NCI-H2196 (cell line): ENCODE data around the gene SERPINB11.
"Not testable (repeated sequence)": the region's sequence is repeated elsewhere in the genome, so short reads cannot be mapped to it uniquely, and the experiment has no call there.

Experiments
- DNase-seq: peaks from one replicate; lab custom pipeline; 2025; ENCODE audit not compliant: unreplicated experiment; lab: John Stamatoyannopoulos, UW

The SERPINB11 gene

DNA sequence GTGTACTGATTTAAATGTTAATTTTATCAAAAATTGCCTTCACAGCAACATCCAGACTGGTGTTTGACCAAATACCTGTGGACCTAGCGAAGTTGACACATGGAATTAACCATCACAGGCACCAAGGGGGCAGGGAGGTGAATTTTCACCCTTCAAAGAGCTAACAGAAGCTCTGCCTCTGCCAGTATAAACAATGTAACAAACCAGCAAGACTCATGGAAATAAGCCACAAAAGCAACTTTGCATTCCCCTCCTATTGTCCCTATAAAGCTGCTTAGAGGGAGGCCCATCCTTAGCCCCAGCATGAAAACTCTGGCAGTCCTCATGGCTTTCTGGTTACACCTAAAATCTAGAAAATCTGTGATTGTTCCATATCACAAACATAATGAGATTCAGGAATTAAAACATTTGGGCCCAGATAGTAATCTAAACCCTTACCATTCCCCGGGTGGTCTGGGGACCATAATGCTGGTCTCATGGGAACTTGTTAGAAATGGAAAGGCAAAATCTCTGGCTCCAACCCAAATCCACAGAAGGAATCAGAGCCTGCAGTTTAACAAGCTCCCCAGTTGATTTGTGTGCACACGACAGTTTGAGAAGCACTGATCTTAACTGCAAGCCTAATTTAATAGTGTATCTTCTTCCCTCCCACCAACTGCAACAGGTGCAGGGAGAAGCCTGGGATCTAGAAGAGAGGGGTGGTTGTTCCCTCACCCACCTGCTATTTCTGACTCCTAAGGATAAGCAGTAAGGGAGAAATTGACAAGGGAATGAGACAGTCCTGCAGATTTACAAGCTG, 23.1 kb downstream of the SERPINB11 start:
- DNase-seq, result no peak

DNA sequence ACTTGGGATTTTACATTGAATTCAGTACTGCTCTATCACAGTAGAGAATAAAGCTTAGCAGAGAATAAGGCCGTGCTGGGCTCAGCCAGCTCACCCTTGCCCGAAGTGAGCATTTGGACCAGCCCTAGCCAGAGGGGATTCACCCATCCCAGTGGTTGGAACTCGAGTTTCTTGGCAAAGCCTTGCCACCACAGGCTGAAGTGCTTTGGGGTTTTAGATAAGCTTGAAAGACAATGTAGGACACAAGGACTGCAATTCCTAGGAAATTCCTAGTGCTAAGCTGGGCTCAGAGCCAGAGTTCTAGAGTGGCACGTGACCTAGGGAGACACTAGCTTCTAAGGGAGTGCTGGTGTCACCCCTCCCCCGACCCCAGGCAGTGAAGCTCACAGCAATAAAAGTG, 28.0 kb downstream of the SERPINB11 start:
- peak; percentile 38 for DNase-seq

DNA sequence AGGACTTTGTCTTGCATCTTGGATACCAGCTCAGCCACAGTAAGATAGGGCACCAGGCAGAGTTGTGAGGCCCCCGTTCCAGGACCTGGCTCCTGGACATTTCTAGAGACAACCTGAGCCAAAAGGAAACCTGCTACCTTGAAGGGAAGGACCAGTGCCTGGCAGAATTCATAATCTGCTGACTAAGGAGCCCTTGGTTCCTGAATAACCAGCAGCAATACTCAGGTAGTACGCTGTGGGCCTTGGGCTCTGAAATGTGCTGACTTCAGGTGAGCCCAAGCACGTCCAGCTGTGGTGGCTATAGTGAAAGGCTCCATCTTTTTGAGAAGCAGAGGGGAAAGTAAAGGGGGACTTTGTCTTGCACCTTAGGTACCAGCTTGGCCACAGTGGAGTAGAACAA, 28.5 kb downstream of the SERPINB11 start:
- no peak for DNase-seq

DNA sequence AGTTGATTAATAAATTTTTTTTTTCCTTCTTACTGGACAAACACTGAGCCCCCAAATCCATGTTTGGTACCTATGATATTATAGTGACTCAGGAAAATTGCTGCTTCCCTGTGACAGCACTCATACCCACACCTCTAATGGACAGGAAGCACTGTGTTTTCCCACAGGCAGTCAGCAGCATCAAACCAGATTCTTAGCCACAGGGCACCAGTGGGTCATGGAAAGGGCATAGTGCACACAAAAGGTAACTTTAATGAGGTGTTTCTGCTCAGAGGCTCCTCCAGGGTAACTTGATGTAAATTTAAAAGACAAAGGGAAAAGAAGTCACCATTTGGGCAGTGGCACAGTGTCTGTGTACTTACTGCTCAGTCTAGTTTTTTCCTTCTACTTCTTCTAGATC, 34.1 kb downstream of the SERPINB11 start:
- DNase-seq, result no peak

DNA sequence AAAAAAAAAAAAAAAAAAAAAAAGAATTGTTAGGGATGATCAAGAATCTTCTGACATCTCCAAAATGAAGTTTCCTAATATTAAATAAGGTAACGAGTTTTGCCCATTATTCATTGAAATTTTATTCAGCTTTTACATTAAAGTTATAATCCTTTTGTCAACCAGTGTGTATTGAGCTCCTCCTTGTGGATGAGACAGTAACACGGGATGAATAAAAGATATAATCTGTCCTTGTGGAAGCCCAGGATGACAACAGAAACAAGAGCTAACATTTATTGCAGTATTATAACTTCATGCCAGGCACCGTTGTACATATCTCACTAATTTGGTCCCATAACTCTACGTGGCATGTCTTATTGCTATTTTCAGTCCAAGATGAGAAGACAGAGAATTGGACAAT, 39.0 kb downstream of the SERPINB11 start:
- peak; percentile 21 for DNase-seq

DNA sequence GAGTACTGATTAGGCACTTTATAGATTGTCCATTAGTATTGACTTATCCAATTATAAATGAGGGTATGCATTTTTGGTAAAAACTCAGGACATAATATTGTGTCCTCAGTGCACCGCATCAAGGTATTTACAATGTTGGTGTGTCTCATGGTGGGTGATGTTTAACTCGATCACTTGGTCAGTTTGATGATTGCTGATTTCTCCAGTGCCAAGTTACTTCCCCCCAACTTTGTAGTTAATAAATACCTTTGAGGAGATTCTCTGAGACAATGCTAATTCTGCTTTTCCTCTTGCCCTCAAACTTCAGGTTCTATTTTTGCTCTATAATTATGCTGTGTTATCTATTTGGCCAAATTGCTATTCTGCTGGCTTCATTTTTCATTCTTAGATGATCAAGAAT, 44.2 kb downstream of the SERPINB11 start:
- DNase-seq, result no peak

DNA sequence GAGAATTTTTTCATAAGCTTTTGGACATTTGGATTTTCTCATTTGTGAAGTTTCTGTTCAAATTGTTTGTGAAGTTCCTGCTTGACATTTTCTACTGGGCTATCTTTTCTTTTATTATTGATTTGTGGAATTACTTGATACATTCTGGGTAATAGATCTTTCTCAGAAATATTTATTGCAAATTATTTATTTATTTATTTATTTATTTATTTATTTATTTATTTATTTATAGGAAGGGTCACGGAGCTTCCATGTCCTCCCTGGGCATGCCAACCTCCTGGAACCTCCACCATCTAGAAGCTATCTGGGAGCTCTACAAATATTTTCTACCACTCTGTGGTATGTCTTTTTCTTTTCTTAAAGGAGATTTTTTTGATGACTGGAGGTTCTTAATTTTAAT, 46.7 kb downstream of the SERPINB11 start:
- no peak for DNase-seq

DNA sequence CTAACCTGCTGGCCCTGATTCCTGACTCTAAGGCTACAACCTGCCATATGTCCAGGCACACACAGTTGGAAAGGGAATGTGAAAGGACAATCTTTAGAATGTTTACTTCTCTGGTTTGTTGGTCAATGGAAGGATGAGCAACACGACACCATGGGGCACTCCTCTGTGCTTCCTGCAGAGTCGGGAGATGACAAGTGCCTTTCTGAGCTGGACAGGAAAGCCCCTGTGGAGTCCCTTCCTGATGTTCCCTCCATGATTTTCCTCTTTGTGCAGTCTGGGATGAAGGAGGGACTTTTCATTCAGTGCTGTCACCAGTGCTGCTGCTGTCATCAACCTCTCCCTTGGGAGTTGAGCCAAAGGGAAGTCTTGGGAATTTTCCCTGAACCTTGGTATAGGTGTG, 49.9 kb downstream of the SERPINB11 start:
- no peak for DNase-seq

DNA sequence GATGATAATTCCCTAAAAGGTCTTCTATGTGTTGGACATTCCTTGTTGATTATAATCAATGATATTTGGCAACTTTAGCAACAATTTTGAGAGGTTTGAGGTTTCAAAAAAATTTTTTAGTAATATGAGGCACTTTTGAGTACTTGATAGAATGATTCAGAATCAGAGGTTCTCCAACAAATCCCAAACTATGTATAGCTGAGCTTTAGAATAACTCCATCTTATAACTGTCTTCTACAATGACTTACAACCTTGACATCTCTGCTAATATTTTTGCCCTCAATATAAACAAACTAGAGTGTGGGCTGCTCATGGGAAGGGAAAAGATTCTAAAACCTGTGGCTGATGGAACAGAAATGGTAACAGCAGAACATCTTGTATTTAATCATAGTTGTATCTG, 50.9 kb downstream of the SERPINB11 start:
- DNase-seq, result no peak

DNA sequence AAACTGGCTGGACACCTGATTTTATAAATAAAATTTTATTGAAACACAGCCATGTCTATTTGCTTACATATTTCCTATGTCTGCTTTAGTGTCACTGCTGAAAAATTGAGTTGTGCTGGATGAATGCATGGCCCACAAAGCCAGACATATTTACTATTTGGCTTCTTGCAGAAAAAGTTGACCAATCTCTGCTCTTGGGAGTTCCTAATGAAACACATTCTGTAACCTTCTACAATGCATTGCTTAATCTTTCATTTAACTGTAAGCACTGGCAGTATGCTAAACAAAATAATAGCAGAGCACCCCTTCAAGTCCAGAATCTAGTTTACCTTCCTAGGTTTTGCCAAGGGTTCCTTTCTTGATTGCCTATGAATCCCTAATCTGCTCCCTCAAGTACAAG, 54.8 kb downstream of the SERPINB11 start:
- DNase-seq, result no peak

DNA sequence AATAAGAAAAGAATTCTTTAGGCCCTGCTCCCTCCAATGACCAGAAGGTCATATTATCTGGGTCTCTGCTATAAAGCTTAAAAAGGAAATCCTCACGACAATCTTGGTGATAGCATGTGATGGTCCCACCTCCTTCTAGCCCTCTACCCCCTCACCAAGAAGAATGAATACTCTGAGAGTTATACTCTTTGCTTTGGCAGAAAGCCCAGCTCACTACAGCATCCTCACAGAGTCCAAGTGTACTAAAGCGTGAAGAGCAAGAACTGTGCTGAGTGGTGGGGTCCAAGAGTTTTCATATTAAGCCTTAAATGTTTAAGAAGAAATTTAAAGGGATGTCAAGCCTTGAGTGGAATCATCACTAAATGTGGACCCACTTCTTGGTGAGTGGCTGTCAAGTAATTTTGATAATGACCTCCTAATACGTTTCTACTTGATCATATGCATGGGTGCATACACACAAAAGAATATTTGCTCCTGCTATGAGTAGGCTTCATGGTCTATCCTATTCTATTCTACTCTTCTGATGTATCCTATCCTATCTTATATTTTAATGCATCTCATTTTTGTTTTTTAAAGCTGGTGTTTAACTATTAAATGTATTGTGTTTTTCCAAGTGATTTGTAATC, 56.0 kb downstream of the SERPINB11 start:
- DNase-seq, result no peak

DNA sequence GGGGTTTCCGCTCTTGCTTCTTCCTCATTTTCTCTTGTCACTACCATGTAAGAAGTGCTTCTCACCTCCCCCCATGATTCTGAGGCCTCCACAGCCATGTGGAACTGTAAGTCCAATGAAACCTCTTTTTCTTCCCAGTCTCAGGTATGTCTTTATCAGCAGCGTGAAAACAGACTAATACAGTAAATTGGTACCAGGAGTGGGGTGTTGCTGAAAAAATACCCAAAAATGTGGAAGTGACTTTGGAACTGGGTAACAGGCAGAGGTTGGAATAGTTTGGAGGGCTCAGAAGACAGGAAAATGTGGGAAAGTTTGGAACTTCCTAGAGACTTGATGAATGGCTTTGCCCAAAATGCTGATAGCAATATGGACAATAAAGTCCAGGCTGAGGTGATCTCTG, 57.0 kb downstream of the SERPINB11 start:
- not testable (repeated sequence) for DNase-seq

DNA sequence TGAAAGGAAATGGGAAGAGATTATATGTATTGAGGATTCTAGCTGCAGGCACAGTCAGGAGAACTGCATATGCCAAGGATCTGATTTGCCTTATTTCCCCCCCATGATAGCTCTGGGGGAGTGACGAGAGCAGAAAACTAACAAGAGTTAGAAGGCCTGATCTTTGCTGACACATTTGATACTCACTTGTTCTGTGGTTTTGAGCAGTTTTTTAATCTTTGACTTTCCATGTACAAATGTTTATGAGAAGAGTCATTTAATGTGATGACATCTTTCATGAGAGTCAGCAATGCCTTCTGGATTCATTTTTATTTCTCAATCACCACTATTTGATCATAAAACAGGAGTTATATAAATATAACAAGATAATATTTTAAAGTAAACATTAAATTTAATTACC, 59.8 kb downstream of the SERPINB11 start:
- DNase-seq, result no peak

DNA sequence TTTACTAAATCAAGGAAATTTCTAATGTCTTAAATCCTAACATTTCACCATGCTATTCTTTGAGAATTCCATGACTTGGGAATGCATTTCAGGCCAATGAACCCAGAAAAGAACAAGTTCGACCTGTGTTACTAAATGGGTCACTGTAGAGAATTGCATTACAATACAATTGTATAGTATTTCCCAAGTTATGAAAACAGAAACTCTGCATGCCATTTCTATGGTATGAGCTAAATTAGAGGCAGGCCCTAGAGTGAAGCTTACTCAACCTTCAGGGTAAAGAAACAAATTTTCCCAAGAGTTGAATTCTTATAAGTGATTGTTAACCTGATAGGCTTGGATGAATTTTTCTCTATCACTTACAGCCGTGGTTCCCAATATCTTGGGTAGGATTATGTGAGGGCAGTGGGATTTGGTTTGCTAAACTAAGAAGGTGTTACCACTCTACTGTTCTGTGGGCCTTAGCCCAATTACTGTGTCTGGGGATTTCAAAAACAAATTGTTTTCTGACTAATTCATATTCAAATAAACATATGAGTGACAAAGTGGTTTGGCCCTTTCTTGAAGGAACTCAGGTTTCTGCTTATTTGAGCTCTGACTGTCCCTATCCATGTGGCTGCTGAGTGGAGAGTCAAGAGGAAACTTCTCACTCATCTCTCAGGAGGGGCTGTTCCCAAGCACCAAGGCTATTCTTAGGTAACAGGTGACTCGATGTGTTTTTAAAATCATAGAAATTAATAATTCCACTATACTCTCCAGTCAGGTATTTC, 61.3 kb downstream of the SERPINB11 start:
- DNase-seq, result no peak

DNA sequence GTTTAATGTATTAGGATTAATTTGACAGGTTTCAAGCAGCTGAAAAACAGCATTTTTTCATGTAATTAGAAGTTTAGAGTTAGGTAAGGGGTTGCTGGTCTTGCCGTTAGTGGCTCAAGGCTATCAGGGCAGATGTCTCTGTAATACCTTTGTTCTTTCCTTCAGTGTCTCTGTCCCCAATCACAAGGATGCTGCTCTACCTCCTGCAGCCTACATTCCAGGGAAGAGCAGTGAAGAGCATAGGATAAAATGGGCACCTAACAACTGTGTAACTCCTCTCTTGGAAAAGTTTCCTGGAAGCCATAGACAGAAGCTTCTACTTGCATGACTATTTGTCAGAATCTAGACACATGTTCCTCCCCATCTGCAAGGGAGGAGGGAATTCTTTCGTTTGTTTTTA, 63.1 kb downstream of the SERPINB11 start:
- DNase-seq, result no peak
